BJ (cell line): ENCODE measurements around the gene FGF11. TPM values are rescaled to one million over a fixed set of nuclear protein-coding genes. Genes with fewer than 3 reads are reported as not detected.

ENCODE experiments used
- CTCF ChIA-PET: fragments of 350-600 bp; formaldehyde crosslinking; extraction: SDS; loops from one replicate; lab custom pipeline; 2021; ENCODE audit warnings: antibody characterized with exemption, inconsistent platforms; lab: Yijun Ruan, JAX
- POLR2A ChIA-PET: fragments of 300-600 bp; sonication (Branson Sonifier 250); formaldehyde crosslinking; extraction: SDS; loops from one replicate; lab custom pipeline; 2021; ENCODE audit warnings: antibody characterized with exemption; lab: Charles Lee
- DNase-seq: peaks from one replicate; pipeline ENCODE4 v3.0.0-alpha.2; 2011; ENCODE audit warnings: low read depth
- H3K27me3 ChIP-seq: 2 replicates; pipeline ENCODE4 v1.6.0; 2011; ENCODE audit warnings: low read length; ENCODE audit not compliant: control insufficient read depth, insufficient read depth
- H3K36me3 ChIP-seq: 2 replicates; pipeline ENCODE4 v1.5.1; 2011; ENCODE audit warnings: low read length; ENCODE audit not compliant: control insufficient read depth, insufficient read depth
- H3K4me3 ChIP-seq: 2 replicates; pipeline ENCODE4 v1.5.1; 2011; ENCODE audit warnings: low read depth, mild to moderate bottlenecking, control low read depth, low read length
- CTCF ChIP-seq: IDR thresholded peaks from 2 replicates; pipeline ENCODE4 v1.5.1; 2011; ENCODE audit warnings: low read depth, mild to moderate bottlenecking, control low read depth, inconsistent platforms, low read length, moderate library complexity; ENCODE audit not compliant: insufficient read depth
- polyA minus RNA-seq: library from RNA; depleted of rRNA, polyadenylated mRNA; stranded (reverse); fragments of >200 nt; gene quantifications from 2 replicates; pipeline ENCODE4 v1.2.3, GENCODE V29; 2011; rRNA and poly(A)+ RNA removed
- polyA plus RNA-seq: library from polyadenylated mRNA; depleted of rRNA; stranded (reverse); fragments of >200 nt; gene quantifications from 2 replicates; pipeline ENCODE4 v1.2.3, GENCODE V29; 2011; rRNA removed

The FGF11 gene
- polyA plus RNA-seq (0.50 and 0.98 TPM in 2 replicates), polyA minus RNA-seq (0.85 TPM in 1 of 2 replicates, not detected in the other)

- H3K36me3 ChIP-seq, result no peaks in the 10 kb centered on the region
- peak within 1 kb of the TSS; percentile 38 for H3K4me3 ChIP-seq
- no peak for DNase-seq
- TF ChIP-seq CTCF, result no peak
- ChIA-PET POLR2A (no interaction called here), CTCF (interaction anchor here (0.7 to 2.3 kb wide), 5 partner anchors 40 to 195 kb away, joined by 3 to 17 read pairs (median 3); partner anchors contain the start of genes SENP3, TMEM95 and ZBTB4)
- H3K27me3 ChIP-seq, result peaks cover 23% of the 10 kb centered on the region
Measured at GRCh38 chr17:7439462-7440112, at the start of gene FGF11. Gene FGF11, plus strand, starts transcription at chr17:7439512. Its CDS starts 109 bp downstream, at chr17:7439621.

- CTCF ChIA-PET, result interaction anchor here (0.8 to 1.7 kb wide), 2 partner anchors 34 to 95 kb away, joined by 3 to 4 read pairs; no protein-coding TSS in a partner anchor
Measured at GRCh38 chr17:7389924-7390910, 49.1 kb upstream of the FGF11 start.

GRCh38 chr17:7391307-7391706 is 48.0 kb upstream of the FGF11 start:
- Histone ChIP-seq H3K27me3 (no peaks in the 10 kb centered on the region), H3K4me3 (no peak overlapping the region), H3K36me3 (peaks cover 21% of the 10 kb centered on the region)
- CTCF ChIA-PET, result interaction anchor here (1.7 kb wide), 1 partner anchor 35 kb away, joined by 4 read pairs; no protein-coding TSS in a partner anchor
- POLR2A ChIA-PET, result no interaction called here
- DNase-seq, result no peak
- TF ChIP-seq CTCF, result no peak

More at GRCh38 chr17:7389924-7390910, 49.1 kb upstream of the FGF11 start:
- Histone ChIP-seq H3K36me3 (peaks cover 21% of the 10 kb centered on the region), H3K27me3 (no peaks in the 10 kb centered on the region), H3K4me3 (no peak overlapping the region)
- POLR2A ChIA-PET, result no interaction called here
- TF ChIP-seq CTCF, result no peak
- no peak for DNase-seq

GRCh38 chr17:7392696-7393612 is 46.4 kb upstream of the FGF11 start:
- DNase-seq, result no peak
- Histone ChIP-seq H3K27me3 (no peaks in the 10 kb centered on the region), H3K4me3 (peak overlapping the region; percentile 89), H3K36me3 (peaks cover 19% of the 10 kb centered on the region)
- ChIA-PET POLR2A (no interaction called here), CTCF (interaction anchor here (1.4 kb wide), 1 partner anchor 168 kb away, joined by 4 read pairs; no protein-coding TSS in a partner anchor)
- TF ChIP-seq CTCF, result no peak
